ENCODE measurements around the gene KCNQ1OT1. TPM values are rescaled to one million over a fixed set of nuclear protein-coding genes. Genes with fewer than 3 reads are reported as not detected.

Gene KCNQ1OT1
- total RNA-seq, 1 donor from 2014 or later, result 2.3 TPM

- peaks cover 80% of the 10 kb centered on the region for H3K9me3 Mint-ChIP-seq
Observed at GRCh38 chr11:2631161-2631560, 68.6 kb downstream of the KCNQ1OT1 start.

GRCh38 chr11:2630679-2631078 is 69.1 kb downstream of the KCNQ1OT1 start:
- Histone ChIP-seq H3K9ac (no peak overlapping the region), H3F3A (ENCODE audit: low read depth) (peaks cover 6% of the 10 kb centered on the region), H3K4me3 (no peak overlapping the region), H2AFZ (replicated peaks) (no peak overlapping the region), H3K9me3 (ENCODE audit: low read depth) (peaks cover 41% of the 10 kb centered on the region), H3K36me3 (peaks cover 4% of the 10 kb centered on the region), H4K20me1 (ENCODE audit: low read depth) (no peaks in the 10 kb centered on the region), H3K4me2 (no peak overlapping the region), H3K79me2 (ENCODE audit: low read depth) (no peaks in the 10 kb centered on the region), H3K4me1 (no peaks in the 10 kb centered on the region), H3K27me3 (peaks cover 31% of the 10 kb centered on the region), H3K27ac (no peak overlapping the region)
- no peak for DNase-seq (ENCODE audit: low spot score)
- H3K36me3 Mint-ChIP-seq, result peaks cover 6% of the 10 kb centered on the region
- H3K27ac Mint-ChIP-seq, result no peak overlapping the region
- peaks cover 2% of the 10 kb centered on the region for H3K27me3 Mint-ChIP-seq (ENCODE audit: insufficient read depth, low read depth)
- H3K4me3 Mint-ChIP-seq, result no peak overlapping the region
- TF ChIP-seq EZH2phosphoT487 (IDR thresholded peaks at IDR 0.05), result no peak
- TF ChIP-seq CTCF (IDR thresholded peaks at IDR 0.05), result no peak
- no peak for TF ChIP-seq EZH2 (IDR thresholded peaks at IDR 0.05)
- no peaks in the 10 kb centered on the region for H3K4me1 Mint-ChIP-seq
- peaks cover 77% of the 10 kb centered on the region for H3K9me3 Mint-ChIP-seq

More at GRCh38 chr11:2631161-2631560, 68.6 kb downstream of the KCNQ1OT1 start:
- Histone ChIP-seq H3K79me2 (ENCODE audit: low read depth) (no peaks in the 10 kb centered on the region), H4K20me1 (ENCODE audit: low read depth) (no peaks in the 10 kb centered on the region), H3K4me1 (no peaks in the 10 kb centered on the region), H3K36me3 (peaks cover 4% of the 10 kb centered on the region), H3K27ac (no peak overlapping the region), H3F3A (ENCODE audit: low read depth) (peaks cover 6% of the 10 kb centered on the region), H3K9me3 (ENCODE audit: low read depth) (peaks cover 41% of the 10 kb centered on the region), H3K4me3 (no peak overlapping the region), H3K4me2 (no peak overlapping the region), H2AFZ (replicated peaks) (no peak overlapping the region), H3K27me3 (peaks cover 27% of the 10 kb centered on the region), H3K9ac (no peak overlapping the region)
- Mint-ChIP-seq H3K36me3 (peaks cover 6% of the 10 kb centered on the region), H3K4me3 (no peak overlapping the region), H3K4me1 (no peaks in the 10 kb centered on the region), H3K27ac (no peak overlapping the region), H3K27me3 (ENCODE audit: insufficient read depth, low read depth) (peaks cover 2% of the 10 kb centered on the region)
- TF ChIP-seq EZH2phosphoT487 (IDR thresholded peaks at IDR 0.05) (no peak), CTCF (IDR thresholded peaks at IDR 0.05) (no peak)
- DNase-seq (ENCODE audit: low spot score), result no peak

GRCh38 chr11:2625183-2625582 is 74.6 kb downstream of the KCNQ1OT1 start:
- Histone ChIP-seq H3K9ac (no peak overlapping the region), H3K27me3 (peaks cover 64% of the 10 kb centered on the region), H3F3A (ENCODE audit: low read depth) (no peaks in the 10 kb centered on the region), H3K79me2 (ENCODE audit: low read depth) (no peaks in the 10 kb centered on the region), H3K4me1 (no peaks in the 10 kb centered on the region), H4K20me1 (ENCODE audit: low read depth) (no peaks in the 10 kb centered on the region), H2AFZ (replicated peaks) (no peak overlapping the region), H3K27ac (no peak overlapping the region), H3K9me3 (ENCODE audit: low read depth) (peaks cover 7% of the 10 kb centered on the region), H3K36me3 (no peaks in the 10 kb centered on the region), H3K4me3 (no peak overlapping the region), H3K4me2 (no peak overlapping the region)
- Mint-ChIP-seq H3K4me3 (no peak overlapping the region), H3K4me1 (no peaks in the 10 kb centered on the region), H3K9me3 (peaks cover 54% of the 10 kb centered on the region), H3K27me3 (ENCODE audit: insufficient read depth, low read depth) (no peaks in the 10 kb centered on the region), H3K36me3 (peaks cover 2% of the 10 kb centered on the region), H3K27ac (no peak overlapping the region)
- TF ChIP-seq EZH2phosphoT487 (IDR thresholded peaks at IDR 0.05) (no peak), EZH2 (IDR thresholded peaks at IDR 0.05) (no peak), CTCF (IDR thresholded peaks at IDR 0.05) (no peak)
- DNase-seq (ENCODE audit: low spot score), result no peak
